Mucosa of stomach (tissue), 1 donor: Measurements from ENCODE around the gene EDRF1.
"Not testable (repeated sequence)": the region's sequence is repeated elsewhere in the genome, so short reads cannot be mapped to it uniquely, and the experiment has no call there.

Experiments
- H3K27me3 ChIP-seq: one replicate; pipeline ENCODE4 v1.7.0; 2013; ENCODE audit warnings: mild to moderate bottlenecking, low read length; ENCODE audit not compliant: control insufficient read depth, insufficient read depth
- H3K36me3 ChIP-seq: one replicate; pipeline ENCODE4 v1.7.0; 2013; ENCODE audit warnings: low read length; ENCODE audit not compliant: control insufficient read depth, insufficient read depth
- H3K4me1 ChIP-seq: one replicate; pipeline ENCODE4 v1.7.0; 2013; ENCODE audit warnings: mild to moderate bottlenecking, low read length; ENCODE audit not compliant: control insufficient read depth, insufficient read depth
- H3K4me3 ChIP-seq: one replicate; pipeline ENCODE4 v1.7.0; 2013; ENCODE audit warnings: low read length
- H3K9ac ChIP-seq: one replicate; pipeline ENCODE4 v1.7.0; 2013; ENCODE audit warnings: mild to moderate bottlenecking, low read length, moderate library complexity
- H3K9me3 ChIP-seq: one replicate; pipeline ENCODE4 v1.7.0; 2013; ENCODE audit warnings: mild to moderate bottlenecking, low read length, moderate library complexity; ENCODE audit not compliant: control insufficient read depth
- donor health status: Pancreatic carcinoma.

Gene EDRF1

GRCh38 chr10:125692601-125693523, 26.6 kb upstream of the EDRF1 start:
- no peaks in the 10 kb centered on the region for H3K36me3 ChIP-seq
- no peaks in the 10 kb centered on the region for H3K9me3 ChIP-seq
- peaks cover 21% of the 10 kb centered on the region for H3K4me1 ChIP-seq
- no peak overlapping the region for H3K4me3 ChIP-seq
- H3K9ac ChIP-seq: no peak overlapping the region
- H3K27me3 ChIP-seq: peaks cover 8% of the 10 kb centered on the region

- no peak overlapping the region for H3K9ac ChIP-seq
- H3K36me3 ChIP-seq: no peaks in the 10 kb centered on the region
- H3K4me3 ChIP-seq: no peak overlapping the region
- peaks cover 8% of the 10 kb centered on the region for H3K27me3 ChIP-seq
- H3K9me3 ChIP-seq: no peaks in the 10 kb centered on the region
- peaks cover 21% of the 10 kb centered on the region for H3K4me1 ChIP-seq
Measured at GRCh38 chr10:125693524-125693847, 26.0 kb upstream of the EDRF1 start.

- peaks cover 8% of the 10 kb centered on the region for H3K27me3 ChIP-seq
Measured at GRCh38 chr10:125694883-125695282, 24.6 kb upstream of the EDRF1 start.

GRCh38 chr10:125696884-125697283, 22.6 kb upstream of the EDRF1 start:
- H3K9me3 ChIP-seq, H3K27me3 ChIP-seq, H3K4me1 ChIP-seq, H3K4me3 ChIP-seq, H3K36me3 ChIP-seq, H3K9ac ChIP-seq: not testable (repeated sequence)

More at GRCh38 chr10:125694883-125695282, 24.6 kb upstream of the EDRF1 start:
- no peak overlapping the region for H3K4me3 ChIP-seq
- H3K36me3 ChIP-seq: no peaks in the 10 kb centered on the region
- peaks cover 21% of the 10 kb centered on the region for H3K4me1 ChIP-seq
- no peak overlapping the region for H3K9ac ChIP-seq
- H3K9me3 ChIP-seq: no peaks in the 10 kb centered on the region

- H3K36me3 ChIP-seq: no peaks in the 10 kb centered on the region
- H3K4me1 ChIP-seq: no peaks in the 10 kb centered on the region
- no peaks in the 10 kb centered on the region for H3K9me3 ChIP-seq
- no peaks in the 10 kb centered on the region for H3K27me3 ChIP-seq
- H3K4me3 ChIP-seq: no peak overlapping the region
- no peak overlapping the region for H3K9ac ChIP-seq
Measured at GRCh38 chr10:125698481-125698998, 21.0 kb upstream of the EDRF1 start.

GRCh38 chr10:125699562-125700143, 19.9 kb upstream of the EDRF1 start:
- H3K36me3 ChIP-seq: no peaks in the 10 kb centered on the region
- no peak overlapping the region for H3K9ac ChIP-seq
- no peaks in the 10 kb centered on the region for H3K9me3 ChIP-seq
- H3K27me3 ChIP-seq: no peaks in the 10 kb centered on the region
- no peak overlapping the region for H3K4me3 ChIP-seq
- no peaks in the 10 kb centered on the region for H3K4me1 ChIP-seq

- Histone ChIP-seq H3K27me3 (no peaks in the 10 kb centered on the region), H3K4me1 (no peaks in the 10 kb centered on the region), H3K36me3 (no peaks in the 10 kb centered on the region), H3K9ac (no peak overlapping the region), H3K4me3 (no peak overlapping the region), H3K9me3 (no peaks in the 10 kb centered on the region)
Measured at GRCh38 chr10:125700355-125700911, 19.1 kb upstream of the EDRF1 start.

- Histone ChIP-seq H3K36me3 (no peaks in the 10 kb centered on the region), H3K27me3 (no peaks in the 10 kb centered on the region), H3K9me3 (no peaks in the 10 kb centered on the region), H3K4me1 (peaks cover 4% of the 10 kb centered on the region), H3K4me3 (no peak overlapping the region), H3K9ac (no peak overlapping the region)
Measured at GRCh38 chr10:125707541-125708468, 11.7 kb upstream of the EDRF1 start.

- Histone ChIP-seq H3K4me1 (peaks cover 4% of the 10 kb centered on the region), H3K36me3 (no peaks in the 10 kb centered on the region), H3K9me3 (no peaks in the 10 kb centered on the region), H3K27me3 (no peaks in the 10 kb centered on the region), H3K9ac (no peak overlapping the region), H3K4me3 (no peak overlapping the region)
Measured at GRCh38 chr10:125708971-125709503, 10.5 kb upstream of the EDRF1 start.

- Histone ChIP-seq H3K4me1 (peaks cover 4% of the 10 kb centered on the region), H3K9ac (no peak overlapping the region), H3K4me3 (no peak overlapping the region)
Measured at GRCh38 chr10:125709553-125710474, 9.7 kb upstream of the EDRF1 start.

More at GRCh38 chr10:125709553-125710474, 9.7 kb upstream of the EDRF1 start:
- Histone ChIP-seq H3K9me3 (no peaks in the 10 kb centered on the region), H3K27me3 (no peaks in the 10 kb centered on the region), H3K36me3 (no peaks in the 10 kb centered on the region)
